Right renal pelvis (tissue), 4 donors: Measurements from ENCODE around the gene DNAH14. TPM values are rescaled to one million over a fixed set of nuclear protein-coding genes. Genes with fewer than 3 reads are reported as not detected.

ENCODE experiments used
- DNase-seq, 4 donors: peaks; one replicate each; pipeline ENCODE4 v3.0.0-alpha.2; 2013; ENCODE audit warnings: low read depth in 4 of 4, low spot score in 3 of 4, missing footprints in 1 of 4
- polyA plus RNA-seq, 4 donors: library from polyadenylated mRNA; unstranded; fragments of 120-200 nt; gene quantifications; one replicate each; pipeline ENCODE4 v1.2.1, GENCODE V29; 2013; ENCODE audit not compliant: insufficient read length in 4 of 4

Gene DNAH14
- polyA plus RNA-seq, 4 donors: 14.4 to 18.6 (median 15.8) TPM

GRCh38 chr1:225441314-225442122 is 512.0 kb downstream of the DNAH14 start:
- no peak for DNase-seq

- no peak for DNase-seq
These were observed 512.6 kb downstream of the DNAH14 start for GRCh38 chr1:225442123-225442505.

GRCh38 chr1:225445639-225446594 is 516.4 kb downstream of the DNAH14 start:
- no peak for DNase-seq

GRCh38 chr1:225446595-225446960 is 517.1 kb downstream of the DNAH14 start:
- DNase-seq: no peak

- DNase-seq: no peak
These were observed 517.6 kb downstream of the DNAH14 start for GRCh38 chr1:225446981-225447615.

GRCh38 chr1:225447650-225448089 is 518.2 kb downstream of the DNAH14 start:
- no peak for DNase-seq

- no peak for DNase-seq
These were observed 518.8 kb downstream of the DNAH14 start for GRCh38 chr1:225448146-225448805.
